Jurkat, Clone E6-1 (cell line): ENCODE results near the gene RPTOR.

Experiments
- DNase-seq: peaks from one replicate; pipeline ENCODE4 v3.0.0-alpha.2; 2011; ENCODE audit warnings: low read depth, low spot score
- H3K4me3 ChIP-seq: 2 replicates; pipeline ENCODE4 v1.5.1; 2011; ENCODE audit warnings: mild to moderate bottlenecking, low read length, control low read depth, moderate library complexity

Gene RPTOR

GRCh38 chr17:80511222-80512180 is 33.1 kb upstream of the RPTOR start:
- no peak for DNase-seq
- no peak overlapping the region for H3K4me3 ChIP-seq

GRCh38 chr17:80512233-80512632 is 32.4 kb upstream of the RPTOR start:
- H3K4me3 ChIP-seq = no peak overlapping the region
- no peak for DNase-seq

GRCh38 chr17:80513201-80513600 is 31.4 kb upstream of the RPTOR start:
- DNase-seq = no peak
- H3K4me3 ChIP-seq = no peak overlapping the region

GRCh38 chr17:80513892-80514291 is 30.7 kb upstream of the RPTOR start:
- H3K4me3 ChIP-seq = no peak overlapping the region
- DNase-seq = no peak

GRCh38 chr17:80516171-80516932 is 28.3 kb upstream of the RPTOR start:
- no peak for DNase-seq
- H3K4me3 ChIP-seq = no peak overlapping the region

- DNase-seq = no peak
- H3K4me3 ChIP-seq = no peak overlapping the region
Measured at GRCh38 chr17:80517641-80518040, 27.0 kb upstream of the RPTOR start.

- no peak overlapping the region for H3K4me3 ChIP-seq
- DNase-seq = no peak
Measured at GRCh38 chr17:80518392-80518791, 26.2 kb upstream of the RPTOR start.

GRCh38 chr17:80519091-80519781 is 25.4 kb upstream of the RPTOR start:
- no peak for DNase-seq
- no peak overlapping the region for H3K4me3 ChIP-seq

GRCh38 chr17:80520810-80521455 is 23.7 kb upstream of the RPTOR start:
- H3K4me3 ChIP-seq = no peak overlapping the region
- DNase-seq = no peak

- no peak for DNase-seq
- no peak overlapping the region for H3K4me3 ChIP-seq
Measured at GRCh38 chr17:80523054-80523744, 21.4 kb upstream of the RPTOR start.

- no peak for DNase-seq
Measured at GRCh38 chr17:80523956-80524712, 20.5 kb upstream of the RPTOR start.

GRCh38 chr17:80526116-80526910 is 18.3 kb upstream of the RPTOR start:
- no peak for DNase-seq

More at GRCh38 chr17:80523956-80524712, 20.5 kb upstream of the RPTOR start:
- no peak overlapping the region for H3K4me3 ChIP-seq

GRCh38 chr17:80527016-80527645 is 17.5 kb upstream of the RPTOR start:
- no peak for DNase-seq
- H3K4me3 ChIP-seq = no peak overlapping the region

More at GRCh38 chr17:80526116-80526910, 18.3 kb upstream of the RPTOR start:
- no peak overlapping the region for H3K4me3 ChIP-seq

- H3K4me3 ChIP-seq = no peak overlapping the region
- no peak for DNase-seq
Measured at GRCh38 chr17:80528536-80528935, 16.1 kb upstream of the RPTOR start.

GRCh38 chr17:80529104-80529903 is 15.3 kb upstream of the RPTOR start:
- no peak for DNase-seq

GRCh38 chr17:80529904-80530292 is 14.7 kb upstream of the RPTOR start:
- no peak for DNase-seq

More at GRCh38 chr17:80529104-80529903, 15.3 kb upstream of the RPTOR start:
- H3K4me3 ChIP-seq = no peak overlapping the region

More at GRCh38 chr17:80529904-80530292, 14.7 kb upstream of the RPTOR start:
- H3K4me3 ChIP-seq = no peak overlapping the region
